ENCODE data around the gene AKAP6.

AKAP6 gene

GRCh38 chr14:32762886-32763285 is 433.8 kb downstream of the AKAP6 start:
- no peaks in the 10 kb centered on the region for H3K36me3 ChIP-seq (replicated peaks)
- peak; percentile 22 for DNase-seq
- peak overlapping the region; percentile 77 for H3K27ac ChIP-seq
- no peak for TF ChIP-seq CTCF (IDR thresholded peaks at IDR 0.05; ENCODE audit: low read depth, low read length, missing control alignments)
- H3K4me3 ChIP-seq (ENCODE audit: low read depth, low read length), result no peak overlapping the region
- H3K27me3 ChIP-seq (replicated peaks), result no peaks in the 10 kb centered on the region
- in situ Hi-C loops (cut with HindIII; ENCODE audit: low pct_ligation_motif_present, low sequenced_read_pairs), result no loop called here

GRCh38 chr14:32763673-32764072 is 434.6 kb downstream of the AKAP6 start:
- no peak overlapping the region for H3K4me3 ChIP-seq (ENCODE audit: low read depth, low read length)
- no peaks in the 10 kb centered on the region for H3K36me3 ChIP-seq (replicated peaks)
- in situ Hi-C loops (cut with HindIII; ENCODE audit: low pct_ligation_motif_present, low sequenced_read_pairs), result no loop called here
- H3K27ac ChIP-seq, result peak overlapping the region; percentile 77
- DNase-seq, result no peak
- no peak for TF ChIP-seq CTCF (IDR thresholded peaks at IDR 0.05; ENCODE audit: low read depth, low read length, missing control alignments)
- no peaks in the 10 kb centered on the region for H3K27me3 ChIP-seq (replicated peaks)

GRCh38 chr14:32764131-32764530 is 435.0 kb downstream of the AKAP6 start:
- Histone ChIP-seq H3K4me3 (ENCODE audit: low read depth, low read length) (no peak overlapping the region), H3K36me3 (replicated peaks) (no peaks in the 10 kb centered on the region), H3K27ac (peak overlapping the region; percentile 77), H3K27me3 (replicated peaks) (no peaks in the 10 kb centered on the region)
- in situ Hi-C loops (cut with HindIII; ENCODE audit: low pct_ligation_motif_present, low sequenced_read_pairs), result no loop called here
- no peak for TF ChIP-seq CTCF (IDR thresholded peaks at IDR 0.05; ENCODE audit: low read depth, low read length, missing control alignments)
- DNase-seq, result peak; percentile 46

GRCh38 chr14:32770422-32770821 is 441.3 kb downstream of the AKAP6 start:
- no peak for DNase-seq
- no peaks in the 10 kb centered on the region for H3K36me3 ChIP-seq (replicated peaks)
- H3K4me3 ChIP-seq (ENCODE audit: low read depth, low read length), result no peak overlapping the region
- in situ Hi-C loops (cut with HindIII; ENCODE audit: low pct_ligation_motif_present, low sequenced_read_pairs), result no loop called here
- H3K27ac ChIP-seq, result no peak overlapping the region
- no peak for TF ChIP-seq CTCF (IDR thresholded peaks at IDR 0.05; ENCODE audit: low read depth, low read length, missing control alignments)
- H3K27me3 ChIP-seq (replicated peaks), result no peaks in the 10 kb centered on the region

GRCh38 chr14:32774214-32774613 is 445.1 kb downstream of the AKAP6 start:
- no peak for TF ChIP-seq CTCF (IDR thresholded peaks at IDR 0.05; ENCODE audit: low read depth, low read length, missing control alignments)
- DNase-seq, result no peak
- Histone ChIP-seq H3K27me3 (replicated peaks) (no peaks in the 10 kb centered on the region), H3K4me3 (ENCODE audit: low read depth, low read length) (no peak overlapping the region), H3K27ac (no peak overlapping the region), H3K36me3 (replicated peaks) (no peaks in the 10 kb centered on the region)
- in situ Hi-C loops (cut with HindIII; ENCODE audit: low pct_ligation_motif_present, low sequenced_read_pairs), result no loop called here

GRCh38 chr14:32779840-32780239 is 450.7 kb downstream of the AKAP6 start:
- no peak for TF ChIP-seq CTCF (IDR thresholded peaks at IDR 0.05; ENCODE audit: low read depth, low read length, missing control alignments)
- no peak for DNase-seq
- Histone ChIP-seq H3K27ac (no peak overlapping the region), H3K4me3 (ENCODE audit: low read depth, low read length) (no peak overlapping the region), H3K27me3 (replicated peaks) (no peaks in the 10 kb centered on the region), H3K36me3 (replicated peaks) (no peaks in the 10 kb centered on the region)
- in situ Hi-C loops (cut with HindIII; ENCODE audit: low pct_ligation_motif_present, low sequenced_read_pairs), result no loop called here
